Neural crest cell (in vitro differentiated cells): ENCODE results near the gene DOCK4. TPM values are rescaled to one million over a fixed set of nuclear protein-coding genes. Genes with fewer than 3 reads are reported as not detected.

Source experiments
- DNase-seq: peaks from one replicate; pipeline ENCODE4 v3.0.0; 2021; ENCODE audit warnings: low read depth, mixed read lengths, low spot score
- H3K27ac Mint-ChIP-seq: one replicate; pipeline ENCODE4 v1.8.0; 2021; ENCODE audit warnings: mild to moderate bottlenecking, mixed read lengths; ENCODE audit not compliant: unreplicated experiment
- H3K27me3 Mint-ChIP-seq: 2 replicates; pipeline ENCODE4 v1.8.0; 2021; ENCODE audit warnings: low read depth, mild to moderate bottlenecking, mixed read lengths
- H3K36me3 Mint-ChIP-seq: 2 replicates; pipeline ENCODE4 v1.8.0; 2021; ENCODE audit warnings: low read depth, mild to moderate bottlenecking, mixed read lengths
- H3K4me1 Mint-ChIP-seq: 2 replicates; pipeline ENCODE4 v1.8.0; 2021; ENCODE audit warnings: mixed read lengths
- H3K4me3 Mint-ChIP-seq: one replicate; pipeline ENCODE4 v1.8.0; 2021; ENCODE audit warnings: mild to moderate bottlenecking, mixed read lengths
- H3K9me3 Mint-ChIP-seq: 2 replicates; pipeline ENCODE4 v1.8.0; 2021; ENCODE audit warnings: mixed read lengths
- total RNA-seq: library from RNA; stranded (reverse); gene quantifications from 2 replicates; pipeline ENCODE4 v1.2.1, GENCODE V29; 2021
- TF ChIP-seq, protein P1 (sequence below): fragments of 200-600 bp; sonication (generic); conservative IDR thresholded peaks from 2 replicates; pipeline ENCODE4 v1.5.0; 2021; ENCODE audit warnings: antibody characterized with exemption, mild to moderate bottlenecking

Gene DOCK4
- total RNA-seq, 1 donor from 2014 or later, result 15.3 TPM

GRCh38 chr7:111852081-111852480 lies 354.1 kb downstream of the DOCK4 start:
- peaks cover 6% of the 10 kb centered on the region for H3K9me3 Mint-ChIP-seq
- TF ChIP-seq, protein P1, sequence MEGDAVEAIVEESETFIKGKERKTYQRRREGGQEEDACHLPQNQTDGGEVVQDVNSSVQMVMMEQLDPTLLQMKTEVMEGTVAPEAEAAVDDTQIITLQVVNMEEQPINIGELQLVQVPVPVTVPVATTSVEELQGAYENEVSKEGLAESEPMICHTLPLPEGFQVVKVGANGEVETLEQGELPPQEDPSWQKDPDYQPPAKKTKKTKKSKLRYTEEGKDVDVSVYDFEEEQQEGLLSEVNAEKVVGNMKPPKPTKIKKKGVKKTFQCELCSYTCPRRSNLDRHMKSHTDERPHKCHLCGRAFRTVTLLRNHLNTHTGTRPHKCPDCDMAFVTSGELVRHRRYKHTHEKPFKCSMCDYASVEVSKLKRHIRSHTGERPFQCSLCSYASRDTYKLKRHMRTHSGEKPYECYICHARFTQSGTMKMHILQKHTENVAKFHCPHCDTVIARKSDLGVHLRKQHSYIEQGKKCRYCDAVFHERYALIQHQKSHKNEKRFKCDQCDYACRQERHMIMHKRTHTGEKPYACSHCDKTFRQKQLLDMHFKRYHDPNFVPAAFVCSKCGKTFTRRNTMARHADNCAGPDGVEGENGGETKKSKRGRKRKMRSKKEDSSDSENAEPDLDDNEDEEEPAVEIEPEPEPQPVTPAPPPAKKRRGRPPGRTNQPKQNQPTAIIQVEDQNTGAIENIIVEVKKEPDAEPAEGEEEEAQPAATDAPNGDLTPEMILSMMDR, result no peak
- DNase-seq, result no peak
- no peak overlapping the region for H3K27ac Mint-ChIP-seq
- H3K36me3 Mint-ChIP-seq, result peaks cover 15% of the 10 kb centered on the region
- H3K4me3 Mint-ChIP-seq, result no peak overlapping the region
- no peaks in the 10 kb centered on the region for H3K27me3 Mint-ChIP-seq
- peaks cover 8% of the 10 kb centered on the region for H3K4me1 Mint-ChIP-seq

GRCh38 chr7:111846898-111847297 lies 359.3 kb downstream of the DOCK4 start:
- Mint-ChIP-seq H3K27ac (no peak overlapping the region), H3K4me1 (no peaks in the 10 kb centered on the region), H3K27me3 (no peaks in the 10 kb centered on the region), H3K4me3 (no peak overlapping the region), H3K36me3 (peaks cover 22% of the 10 kb centered on the region), H3K9me3 (peaks cover 6% of the 10 kb centered on the region)
- TF ChIP-seq, protein P1, result no peak
- DNase-seq, result no peak

- Mint-ChIP-seq H3K4me3 (no peak overlapping the region), H3K27me3 (no peaks in the 10 kb centered on the region), H3K4me1 (no peaks in the 10 kb centered on the region), H3K9me3 (peaks cover 6% of the 10 kb centered on the region), H3K36me3 (peaks cover 22% of the 10 kb centered on the region), H3K27ac (no peak overlapping the region)
- TF ChIP-seq, protein P1, result no peak
- no peak for DNase-seq
Observed at GRCh38 chr7:111845853-111846252, 360.3 kb downstream of the DOCK4 start.

DNA sequence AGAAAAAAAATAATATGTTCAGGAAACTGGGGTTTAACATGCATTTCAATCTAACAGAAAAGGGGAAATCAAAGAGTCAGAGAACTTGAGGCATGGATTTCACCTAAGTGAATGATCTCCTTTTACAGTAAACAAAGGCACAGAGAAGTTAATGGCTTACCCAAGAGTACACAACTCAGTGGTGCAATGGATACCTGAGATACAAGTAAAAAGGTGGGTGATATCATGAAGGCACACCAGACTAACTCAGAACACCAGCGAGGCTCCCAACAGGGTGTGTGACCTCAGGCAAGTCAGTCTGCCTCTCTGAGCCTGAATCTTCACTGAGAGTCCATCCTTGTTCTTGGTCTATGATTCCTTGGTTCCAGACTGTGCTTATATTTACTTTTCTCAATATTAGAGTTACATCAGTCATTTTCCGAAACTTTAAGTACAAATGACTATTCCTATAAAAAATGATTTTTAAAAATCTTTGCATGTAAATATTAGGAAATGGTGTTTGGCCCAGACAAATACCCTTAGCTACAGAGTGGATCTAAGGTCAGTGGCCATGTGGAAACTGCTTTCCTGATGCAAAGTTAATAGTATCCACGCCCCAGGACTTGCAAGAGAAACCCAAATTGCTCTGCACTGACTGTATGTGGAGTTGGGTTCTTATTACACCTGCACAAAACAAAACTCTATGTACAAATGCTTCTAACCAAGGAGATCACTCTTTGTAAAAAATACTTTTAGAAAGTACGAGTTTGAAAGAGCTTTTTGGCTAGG lies 361.1 kb downstream of the DOCK4 start:
- H3K4me1 Mint-ChIP-seq, result no peaks in the 10 kb centered on the region
- H3K27me3 Mint-ChIP-seq, result no peaks in the 10 kb centered on the region
- no peak overlapping the region for H3K4me3 Mint-ChIP-seq
- no peaks in the 10 kb centered on the region for H3K9me3 Mint-ChIP-seq
- H3K36me3 Mint-ChIP-seq, result peaks cover 14% of the 10 kb centered on the region
- H3K27ac Mint-ChIP-seq, result no peak overlapping the region
- no peak for DNase-seq
- TF ChIP-seq, protein P1, result no peak

DNA sequence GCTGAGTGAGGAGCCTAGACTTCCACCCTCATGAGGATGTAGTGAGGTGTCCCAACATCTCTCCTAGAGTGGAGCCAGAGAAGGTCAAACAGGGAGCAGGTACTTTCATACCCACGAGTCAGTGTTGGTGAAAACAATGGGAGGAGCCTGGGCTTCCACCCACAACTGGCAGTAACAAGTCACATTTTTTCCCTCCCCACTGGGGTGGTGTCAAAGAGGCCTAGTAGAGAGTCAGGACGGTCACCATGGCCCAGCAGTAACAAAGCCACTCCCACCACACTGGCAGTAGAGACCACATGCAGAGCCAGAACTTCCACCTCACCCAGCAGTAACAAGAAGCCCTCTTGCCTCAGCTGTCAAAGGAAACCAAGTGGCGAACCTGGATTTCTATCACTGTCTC lies 363.7 kb downstream of the DOCK4 start:
- Mint-ChIP-seq H3K27me3 (no peaks in the 10 kb centered on the region), H3K36me3 (peaks cover 8% of the 10 kb centered on the region), H3K4me1 (no peaks in the 10 kb centered on the region)

More for the DNA sequence above, 363.7 kb downstream of the DOCK4 start:
- Mint-ChIP-seq H3K9me3 (no peaks in the 10 kb centered on the region), H3K27ac (no peak overlapping the region), H3K4me3 (no peak overlapping the region)
- DNase-seq, result no peak
- TF ChIP-seq, protein P1, result no peak
